ENCODE results near the gene SCIMP. TPM values are rescaled to one million over a fixed set of nuclear protein-coding genes. Genes with fewer than 3 reads are reported as not detected.

SCIMP gene
- polyA plus RNA-seq, 1 of the 3 experiments (the other 2 are of a cell fraction), result not detected

GRCh38 chr17:5254414-5254813, 19.8 kb upstream of the SCIMP start (continued):
- TF ChIP-seq IRF3 (IDR thresholded peaks at IDR 0.05; ENCODE audit: low read depth, low read length) (no peak), ELF1 (IDR thresholded peaks at IDR 0.05) (no peak), EP300 (IDR thresholded peaks at IDR 0.05; ENCODE audit: borderline replicate concordance in 1 of 2, low read depth in 1 of 2, low read length in 1 of 2) (no peak)

GRCh38 chr17:5249615-5250014, 15.0 kb upstream of the SCIMP start:
- H3K79me2 ChIP-seq (ENCODE audit: insufficient read depth), result no peaks in the 10 kb centered on the region
- ChIA-PET POLR2A (no interaction called here), CTCF (interaction anchor here (0.6 to 5.1 kb wide), 19 partner anchors 9 to 195 kb away, joined by 3 to 42 read pairs (median 4); partner anchors contain the start of gene C1QBP)
- H3F3A ChIP-seq (replicated peaks; ENCODE audit: insufficient read depth), result no peaks in the 10 kb centered on the region
- no peak overlapping the region for H2AFZ ChIP-seq (ENCODE audit: low read depth)
- peak overlapping the region in 1 of 2 experiments; percentile 47; a peak in 1 of 4 replicates for H3K4me3 ChIP-seq (ENCODE audit: low read depth in 2 of 2, low read length in 1 of 2)
- no peak overlapping the region for H3K9ac ChIP-seq
- no peaks in the 10 kb centered on the region for H4K20me1 ChIP-seq (ENCODE audit: insufficient read depth)
- H3K27ac ChIP-seq (ENCODE audit: low read depth in 2 of 2, low read length in 1 of 2), result no peak overlapping the region
- H3K9me3 ChIP-seq, result no peaks in the 10 kb centered on the region
- H3K4me2 ChIP-seq, result no peak overlapping the region
- H3K27me3 ChIP-seq (ENCODE audit: insufficient read depth), result no peaks in the 10 kb centered on the region
- no peaks in the 10 kb centered on the region for H3K36me3 ChIP-seq (replicated peaks in 1 of 2; ENCODE audit: control insufficient read depth in 1 of 2, insufficient read depth in 2 of 2, low read length in 1 of 2)
- DNase-seq, result peak; percentile 78
- 0% methylated on average over 4 of the region's 4 CpGs for WGBS (ENCODE audit: low lambda C conversion rate)
- no peaks in the 10 kb centered on the region for H3K4me1 ChIP-seq (ENCODE audit: control insufficient read depth in 1 of 2, insufficient read depth in 2 of 2, low read depth in 1 of 2, low read length in 1 of 2)
- no peaks in the 10 kb centered on the region for H3K9me2 ChIP-seq
- peak; percentile 85 for TF ChIP-seq RAD21 (IDR thresholded peaks at IDR 0.05; ENCODE audit: low read length)
- TF ChIP-seq SMC3 (IDR thresholded peaks at IDR 0.05; ENCODE audit: low read depth, low read length), result peak; percentile 68
- no peak for TF ChIP-seq FOXJ3 (CRISPR knock-in tag; IDR thresholded peaks at IDR 0.05)
- TF ChIP-seq PBX3 (IDR thresholded peaks at IDR 0.05), result no peak
- TF ChIP-seq CTCF (IDR thresholded peaks at IDR 0.05), result peak; percentile 74

- no peaks in the 10 kb centered on the region for H3F3A ChIP-seq (replicated peaks; ENCODE audit: insufficient read depth)
- ChIA-PET CTCF (interaction anchor here (0.7 to 5.1 kb wide), 8 partner anchors 9 to 191 kb away, joined by 3 to 42 read pairs (median 4); partner anchors contain the start of gene C1QBP), POLR2A (no interaction called here)
- WGBS (ENCODE audit: low lambda C conversion rate), result 60% methylated on average over 21 of the region's 22 CpGs
- no peaks in the 10 kb centered on the region for H3K36me3 ChIP-seq (replicated peaks in 1 of 2; ENCODE audit: control insufficient read depth in 1 of 2, insufficient read depth in 2 of 2, low read length in 1 of 2)
- no peaks in the 10 kb centered on the region for H3K4me1 ChIP-seq (ENCODE audit: control insufficient read depth in 1 of 2, insufficient read depth in 2 of 2, low read depth in 1 of 2, low read length in 1 of 2)
- no peak overlapping the region for H3K9ac ChIP-seq
- H3K4me2 ChIP-seq, result no peak overlapping the region
- H4K20me1 ChIP-seq (ENCODE audit: insufficient read depth), result no peaks in the 10 kb centered on the region
- H3K4me3 ChIP-seq (ENCODE audit: low read depth in 2 of 2, low read length in 1 of 2), result no peak overlapping the region
- DNase-seq, result no peak
- H3K79me2 ChIP-seq (ENCODE audit: insufficient read depth), result no peaks in the 10 kb centered on the region
- no peaks in the 10 kb centered on the region for H3K9me2 ChIP-seq
- no peak overlapping the region for H3K27ac ChIP-seq (ENCODE audit: low read depth in 2 of 2, low read length in 1 of 2)
- no peak overlapping the region for H2AFZ ChIP-seq (ENCODE audit: low read depth)
- H3K27me3 ChIP-seq (ENCODE audit: insufficient read depth), result no peaks in the 10 kb centered on the region
- no peaks in the 10 kb centered on the region for H3K9me3 ChIP-seq
- TF ChIP-seq EZH2phosphoT487 (IDR thresholded peaks at IDR 0.05; ENCODE audit: borderline replicate concordance, low read depth) (no peak), ELF1 (IDR thresholded peaks at IDR 0.05) (no peak), TEAD4 (IDR thresholded peaks at IDR 0.05; ENCODE audit: borderline replicate concordance, insufficient read depth) (no peak), EP300 (IDR thresholded peaks at IDR 0.05; ENCODE audit: borderline replicate concordance in 1 of 2, low read depth in 1 of 2, low read length in 1 of 2) (no peak), ZBTB33 (IDR thresholded peaks at IDR 0.05; ENCODE audit: borderline replicate concordance, low read depth) (no peak), SMC3 (IDR thresholded peaks at IDR 0.05; ENCODE audit: low read depth, low read length) (no peak), SIN3A (IDR thresholded peaks at IDR 0.05; ENCODE audit: borderline replicate concordance, low read depth, low read length) (no peak), FOXJ3 (CRISPR knock-in tag; IDR thresholded peaks at IDR 0.05) (no peak), JUND (IDR thresholded peaks at IDR 0.05) (no peak), POLR2AphosphoS5 (IDR thresholded peaks at IDR 0.05; ENCODE audit: low read depth, low read length) (no peak), CHD2 (IDR thresholded peaks at IDR 0.05; ENCODE audit: low read length, partially characterized antibody) (no peak), FOXM1 (IDR thresholded peaks at IDR 0.05; ENCODE audit: low read depth) (no peak), USF1 (IDR thresholded peaks at IDR 0.05; ENCODE audit: borderline replicate concordance, low read depth) (no peak), GABPA (IDR thresholded peaks at IDR 0.05; ENCODE audit: low read depth) (no peak)
These were observed 14.3 kb upstream of the SCIMP start for GRCh38 chr17:5248821-5249479.
